C4-2B (cell line): ENCODE data around the gene TMEM88.

Experiments
- H3K27ac ChIP-seq: fragments of 450-650 bp; 2 replicates; pipeline ENCODE4 v1.5.1; 2017
- ZFX ChIP-seq: fragments of 450-650 bp; IDR thresholded peaks from 2 replicates; pipeline ENCODE4 v1.6.1; 2017
- TF ChIP-seq, protein P1 (sequence below): fragments of 450-650 bp; conservative IDR thresholded peaks from 2 replicates; pipeline ENCODE4 v1.5.1; 2017; ENCODE audit warnings: mild to moderate bottlenecking

TMEM88 gene

DNA sequence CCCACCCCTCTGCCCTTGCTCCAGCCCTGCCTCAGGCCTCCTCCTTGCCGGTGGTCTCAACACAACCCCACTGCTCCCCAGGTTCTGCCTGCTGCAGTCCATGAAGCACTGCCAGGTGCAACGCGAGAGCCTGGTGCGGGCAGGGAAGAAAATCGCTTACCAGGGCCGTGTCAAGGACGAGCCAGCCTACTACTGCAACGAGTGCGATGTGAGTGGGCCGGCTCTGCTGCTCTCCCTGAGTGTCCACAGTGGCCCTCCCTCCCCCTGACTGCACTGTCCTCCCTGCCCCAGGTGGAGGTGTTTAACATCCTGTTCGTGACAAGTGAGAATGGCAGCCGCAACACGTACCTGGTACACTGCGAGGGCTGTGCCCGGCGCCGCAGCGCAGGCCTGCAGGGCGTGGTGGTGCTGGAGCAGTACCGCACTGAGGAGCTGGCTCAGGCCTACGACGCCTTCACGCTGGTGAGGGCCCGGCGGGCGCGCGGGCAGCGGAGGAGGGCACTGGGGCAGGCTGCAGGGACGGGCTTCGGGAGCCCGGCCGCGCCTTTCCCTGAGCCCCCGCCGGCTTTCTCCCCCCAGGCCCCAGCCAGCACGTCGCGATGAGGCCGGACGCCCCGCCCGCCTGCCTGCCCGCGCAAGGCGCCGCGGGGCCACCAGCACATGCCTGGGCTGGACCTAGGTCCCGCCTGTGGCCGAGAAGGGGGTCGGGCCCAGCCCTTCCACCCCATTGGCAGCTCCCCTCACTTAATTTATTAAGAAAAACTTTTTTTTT, 1.8 kb upstream of the TMEM88 start:
- no peak overlapping the region for H3K27ac ChIP-seq
- no peak for TF ChIP-seq ZFX
- TF ChIP-seq, protein P1, sequence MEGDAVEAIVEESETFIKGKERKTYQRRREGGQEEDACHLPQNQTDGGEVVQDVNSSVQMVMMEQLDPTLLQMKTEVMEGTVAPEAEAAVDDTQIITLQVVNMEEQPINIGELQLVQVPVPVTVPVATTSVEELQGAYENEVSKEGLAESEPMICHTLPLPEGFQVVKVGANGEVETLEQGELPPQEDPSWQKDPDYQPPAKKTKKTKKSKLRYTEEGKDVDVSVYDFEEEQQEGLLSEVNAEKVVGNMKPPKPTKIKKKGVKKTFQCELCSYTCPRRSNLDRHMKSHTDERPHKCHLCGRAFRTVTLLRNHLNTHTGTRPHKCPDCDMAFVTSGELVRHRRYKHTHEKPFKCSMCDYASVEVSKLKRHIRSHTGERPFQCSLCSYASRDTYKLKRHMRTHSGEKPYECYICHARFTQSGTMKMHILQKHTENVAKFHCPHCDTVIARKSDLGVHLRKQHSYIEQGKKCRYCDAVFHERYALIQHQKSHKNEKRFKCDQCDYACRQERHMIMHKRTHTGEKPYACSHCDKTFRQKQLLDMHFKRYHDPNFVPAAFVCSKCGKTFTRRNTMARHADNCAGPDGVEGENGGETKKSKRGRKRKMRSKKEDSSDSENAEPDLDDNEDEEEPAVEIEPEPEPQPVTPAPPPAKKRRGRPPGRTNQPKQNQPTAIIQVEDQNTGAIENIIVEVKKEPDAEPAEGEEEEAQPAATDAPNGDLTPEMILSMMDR, result no peak

- TF ChIP-seq, protein P1, result no peak
- TF ChIP-seq ZFX, result no peak
- H3K27ac ChIP-seq, result no peak overlapping the region
Measured at GRCh38 chr17:7853691-7854038, 1.2 kb upstream of the TMEM88 start.

GRCh38 chr17:7854078-7854777, 638 bp upstream of the TMEM88 start:
- TF ChIP-seq ZFX, result no peak
- TF ChIP-seq, protein P1, result no peak
- no peak overlapping the region for H3K27ac ChIP-seq

DNA sequence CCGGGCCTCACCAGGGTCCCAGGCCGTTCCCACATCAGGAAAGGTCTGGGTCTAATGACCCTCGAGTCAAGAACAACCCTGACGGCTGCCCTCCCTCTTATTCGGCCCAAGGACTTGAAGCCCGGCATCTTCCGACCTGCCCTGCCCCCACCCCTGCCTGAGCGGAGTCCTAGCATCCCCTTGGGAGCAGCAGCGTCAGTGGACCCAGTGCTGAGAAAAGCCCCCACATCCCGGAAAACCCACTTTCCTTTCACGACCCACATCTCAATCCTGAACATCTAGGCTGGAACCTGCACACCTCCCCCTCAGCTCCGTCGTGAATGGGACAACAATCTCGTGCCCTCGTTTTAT, 769 bp downstream of the TMEM88 start:
- no peak for TF ChIP-seq ZFX
- H3K27ac ChIP-seq, result peak overlapping the region; percentile 87

- H3K27ac ChIP-seq, result peak overlapping the region; percentile 87
- TF ChIP-seq, protein P1, result no peak
- no peak; the same call in 1 of the 2 replicates for TF ChIP-seq ZFX
Measured at GRCh38 chr17:7856011-7856810, 1.3 kb downstream of the TMEM88 start.

DNA sequence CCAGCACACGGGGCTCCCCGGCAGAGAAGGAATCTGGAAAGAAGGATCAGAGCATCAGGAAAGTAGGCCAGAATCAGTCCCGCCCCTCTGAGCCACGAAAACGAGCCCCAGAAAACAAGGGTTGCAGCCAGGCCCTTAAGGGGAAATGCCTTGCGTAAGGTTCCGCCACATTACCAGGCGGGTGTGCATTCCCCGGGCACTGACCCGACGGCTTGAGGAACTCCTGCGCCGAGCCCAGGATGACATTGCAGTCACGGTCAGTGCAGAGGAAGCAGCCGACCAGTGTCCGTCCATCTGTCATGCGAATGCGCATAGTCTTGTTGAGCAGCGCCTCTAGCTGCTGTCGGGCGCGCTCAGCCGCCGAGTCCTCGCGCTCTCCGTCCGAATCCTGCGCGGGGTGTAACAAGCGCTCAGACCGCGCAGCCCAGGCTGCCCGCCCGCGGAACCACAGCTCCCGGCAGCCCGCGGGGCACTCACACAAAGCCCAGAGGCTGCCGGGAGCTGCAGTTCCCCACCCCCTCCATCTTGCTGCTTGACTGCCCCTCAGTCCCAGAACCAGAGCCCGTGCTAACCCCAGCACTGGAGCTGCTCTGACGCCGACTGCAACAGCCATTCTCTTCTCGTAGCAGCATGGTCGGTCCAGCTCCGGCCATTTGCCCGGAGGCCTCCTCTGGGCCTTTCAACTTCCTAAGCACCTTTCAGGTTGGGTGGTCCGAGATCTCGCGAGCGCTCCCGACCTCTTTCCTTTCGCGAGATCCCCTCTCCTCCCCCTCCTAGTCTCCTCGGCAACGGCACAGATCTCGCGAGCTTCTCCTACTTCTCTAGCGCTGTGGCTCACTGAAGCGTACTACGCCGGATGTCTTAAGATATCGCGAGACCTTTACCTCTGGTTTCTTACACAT, 2.2 kb downstream of the TMEM88 start, which contains the start of gene NAA38:
Gene NAA38 (minus strand): TSS at position 749 of the 902 bp plus-strand sequence. CDS start 96 bp downstream, at position 653.
- peak; percentile 37 for TF ChIP-seq ZFX
- TF ChIP-seq, protein P1, result peak; percentile 59
- H3K27ac ChIP-seq, result peak within 1 kb of the TSS; percentile 87
